IMR-90 (cell line): ENCODE data around the gene SLC38A4.

ENCODE experiments used
- CEBPB ChIP-seq: IDR thresholded peaks from 2 replicates; pipeline ENCODE4 v1.6.1; 2012; ENCODE audit warnings: low read depth, low read length, improper control_type of control experiment
- MAFK ChIP-seq: IDR thresholded peaks from 2 replicates; pipeline ENCODE4 v1.6.1; 2012; ENCODE audit warnings: low read depth, low read length, improper control_type of control experiment
- POLR2A ChIP-seq: IDR thresholded peaks from 2 replicates; pipeline ENCODE4 v1.6.1; 2012; ENCODE audit warnings: mild to moderate bottlenecking, low read depth, low read length
- RAD21 ChIP-seq: IDR thresholded peaks from 2 replicates; pipeline ENCODE4 v1.6.1; 2012; ENCODE audit warnings: low read length, improper control_type of control experiment
- RFX5 ChIP-seq: IDR thresholded peaks from 2 replicates; pipeline ENCODE4 v1.8.0; 2012; ENCODE audit warnings: low read depth, mild to moderate bottlenecking, low read length, moderate library complexity
- SMC3 ChIP-seq: fragments of 150-350 bp; IDR thresholded peaks from 2 replicates; pipeline ENCODE4 v1.6.1; 2016; ENCODE audit warnings: low read depth, mild to moderate bottlenecking, antibody characterized with exemption, low read length, moderate library complexity
- TF ChIP-seq, protein P1 (sequence below): conservative IDR thresholded peaks from 2 replicates; pipeline ENCODE4 v1.5.1; 2012; ENCODE audit warnings: mild to moderate bottlenecking, low read depth, low read length, improper control_type of control experiment
- TF ChIP-seq, protein P2 (sequence below): fragments of 150-350 bp; IDR thresholded peaks from 2 replicates; pipeline ENCODE4 v1.6.1; 2017; ENCODE audit warnings: mild to moderate bottlenecking, antibody characterized with exemption, low read length, low read depth

DNA sequence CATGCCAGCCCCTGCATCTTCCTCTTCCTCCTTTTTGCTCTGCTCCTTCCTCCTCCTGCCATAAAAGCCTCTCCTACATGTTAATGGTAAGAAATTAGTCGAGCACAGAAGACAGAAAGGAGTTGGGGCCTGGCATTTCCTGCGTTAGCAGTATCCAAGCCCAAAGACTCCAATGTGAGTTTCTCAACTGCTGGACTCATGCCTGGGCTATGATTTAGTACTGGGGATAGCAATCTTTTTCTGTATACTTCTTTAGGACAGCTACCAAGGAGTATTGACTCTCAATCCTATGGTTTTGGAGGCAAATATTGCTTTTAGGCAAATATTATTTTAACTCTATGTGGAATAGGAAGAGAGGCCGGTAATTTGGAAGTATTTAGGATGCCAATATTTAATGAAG, 18.0 kb upstream of the SLC38A4 start:
- TF ChIP-seq, protein P1, sequence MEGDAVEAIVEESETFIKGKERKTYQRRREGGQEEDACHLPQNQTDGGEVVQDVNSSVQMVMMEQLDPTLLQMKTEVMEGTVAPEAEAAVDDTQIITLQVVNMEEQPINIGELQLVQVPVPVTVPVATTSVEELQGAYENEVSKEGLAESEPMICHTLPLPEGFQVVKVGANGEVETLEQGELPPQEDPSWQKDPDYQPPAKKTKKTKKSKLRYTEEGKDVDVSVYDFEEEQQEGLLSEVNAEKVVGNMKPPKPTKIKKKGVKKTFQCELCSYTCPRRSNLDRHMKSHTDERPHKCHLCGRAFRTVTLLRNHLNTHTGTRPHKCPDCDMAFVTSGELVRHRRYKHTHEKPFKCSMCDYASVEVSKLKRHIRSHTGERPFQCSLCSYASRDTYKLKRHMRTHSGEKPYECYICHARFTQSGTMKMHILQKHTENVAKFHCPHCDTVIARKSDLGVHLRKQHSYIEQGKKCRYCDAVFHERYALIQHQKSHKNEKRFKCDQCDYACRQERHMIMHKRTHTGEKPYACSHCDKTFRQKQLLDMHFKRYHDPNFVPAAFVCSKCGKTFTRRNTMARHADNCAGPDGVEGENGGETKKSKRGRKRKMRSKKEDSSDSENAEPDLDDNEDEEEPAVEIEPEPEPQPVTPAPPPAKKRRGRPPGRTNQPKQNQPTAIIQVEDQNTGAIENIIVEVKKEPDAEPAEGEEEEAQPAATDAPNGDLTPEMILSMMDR: no peak
- TF ChIP-seq CEBPB (no peak), RAD21 (no peak), POLR2A (no peak), RFX5 (no peak), MAFK (no peak), SMC3 (no peak)
- TF ChIP-seq, protein P2, sequence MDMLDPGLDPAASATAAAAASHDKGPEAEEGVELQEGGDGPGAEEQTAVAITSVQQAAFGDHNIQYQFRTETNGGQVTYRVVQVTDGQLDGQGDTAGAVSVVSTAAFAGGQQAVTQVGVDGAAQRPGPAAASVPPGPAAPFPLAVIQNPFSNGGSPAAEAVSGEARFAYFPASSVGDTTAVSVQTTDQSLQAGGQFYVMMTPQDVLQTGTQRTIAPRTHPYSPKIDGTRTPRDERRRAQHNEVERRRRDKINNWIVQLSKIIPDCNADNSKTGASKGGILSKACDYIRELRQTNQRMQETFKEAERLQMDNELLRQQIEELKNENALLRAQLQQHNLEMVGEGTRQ: no peak
